ENCODE data around the gene ZSWIM8. TPM values are rescaled to one million over a fixed set of nuclear protein-coding genes. Genes with fewer than 3 reads are reported as not detected.

Gene ZSWIM8
- total and polyA plus RNA-seq, 2 experiments from 2014 or later, result 20.5 to 30.4 TPM

DNA sequence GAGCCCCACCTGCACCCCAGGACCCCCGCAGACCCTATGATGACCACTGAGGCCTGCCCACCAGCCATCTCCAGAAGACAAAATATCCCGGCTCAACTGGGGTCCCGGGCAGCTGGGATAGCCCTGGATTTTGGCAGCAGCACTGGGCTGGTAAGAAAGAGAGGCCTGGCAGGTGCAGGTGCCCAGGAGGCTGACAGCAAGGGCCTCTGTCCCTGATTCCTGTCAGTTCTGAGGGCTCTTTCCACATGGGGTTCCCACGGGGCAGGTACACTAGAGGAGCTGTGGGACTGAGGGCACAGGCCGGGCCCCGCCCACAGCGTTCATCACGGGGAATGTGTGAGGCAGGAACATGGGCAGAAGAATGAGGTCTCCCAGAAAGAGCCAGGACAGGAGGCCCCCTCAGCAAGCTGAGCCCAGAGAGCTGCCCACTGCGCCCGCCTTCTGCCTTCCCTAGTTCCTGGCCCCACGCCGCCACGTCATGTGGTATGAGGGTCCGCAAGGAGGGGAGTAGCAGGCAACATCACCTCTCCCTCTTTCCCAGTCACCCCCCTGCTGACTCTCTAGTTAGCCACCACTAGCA lies 38.8 kb downstream of the ZSWIM8 start:
- H3K4me1 ChIP-seq (ENCODE audit: insufficient read depth), result no peaks in the 10 kb centered on the region
- H3K4me3 ChIP-seq, result no peak overlapping the region
- TF ChIP-seq REST (IDR thresholded peaks at IDR 0.05; ENCODE audit: unreplicated experiment), result no peak
- TF ChIP-seq NANOG (IDR thresholded peaks at IDR 0.05; ENCODE audit: borderline replicate concordance), result no peak
- TF ChIP-seq ZNF114 (CRISPR knock-in tag; IDR thresholded peaks at IDR 0.05), result no peak
- no peak for TF ChIP-seq JUNB (IDR thresholded peaks at IDR 0.05; ENCODE audit: unreplicated experiment)
- no peak for TF ChIP-seq ZNF331 (CRISPR knock-in tag; IDR thresholded peaks at IDR 0.05; ENCODE audit: low read depth)
- no peak for TF ChIP-seq EZH2phosphoT487 (IDR thresholded peaks at IDR 0.05; ENCODE audit: unreplicated experiment)
- TF ChIP-seq, protein P1, sequence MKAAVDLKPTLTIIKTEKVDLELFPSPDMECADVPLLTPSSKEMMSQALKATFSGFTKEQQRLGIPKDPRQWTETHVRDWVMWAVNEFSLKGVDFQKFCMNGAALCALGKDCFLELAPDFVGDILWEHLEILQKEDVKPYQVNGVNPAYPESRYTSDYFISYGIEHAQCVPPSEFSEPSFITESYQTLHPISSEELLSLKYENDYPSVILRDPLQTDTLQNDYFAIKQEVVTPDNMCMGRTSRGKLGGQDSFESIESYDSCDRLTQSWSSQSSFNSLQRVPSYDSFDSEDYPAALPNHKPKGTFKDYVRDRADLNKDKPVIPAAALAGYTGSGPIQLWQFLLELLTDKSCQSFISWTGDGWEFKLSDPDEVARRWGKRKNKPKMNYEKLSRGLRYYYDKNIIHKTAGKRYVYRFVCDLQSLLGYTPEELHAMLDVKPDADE (IDR thresholded peaks at IDR 0.05), result no peak
- TF ChIP-seq EZH2 (IDR thresholded peaks at IDR 0.05; ENCODE audit: low read depth, unreplicated experiment), result no peak
- TF ChIP-seq STAT1 (IDR thresholded peaks at IDR 0.05; ENCODE audit: unreplicated experiment), result no peak
- no peak for TF ChIP-seq CTCF (conservative IDR thresholded peaks at IDR 0.05; ENCODE audit: low read depth in 2 of 2)
- TF ChIP-seq ZNF462 (CRISPR knock-in tag; IDR thresholded peaks at IDR 0.05), result no peak
- no peak for TF ChIP-seq CREB1 (CRISPR knock-in tag; IDR thresholded peaks at IDR 0.05; ENCODE audit: low read depth)
- no peak for TF ChIP-seq POLR2AphosphoS5 (IDR thresholded peaks at IDR 0.05; ENCODE audit: low read depth)
- no peaks in the 10 kb centered on the region for H3K9me3 Mint-ChIP-seq
- no peak overlapping the region for H3K4me2 ChIP-seq
- H3K4me3 Mint-ChIP-seq, result no peak overlapping the region
- H3K27me3 ChIP-seq (ENCODE audit: insufficient read depth), result no peaks in the 10 kb centered on the region
- peaks cover 8% of the 10 kb centered on the region for H3K27me3 Mint-ChIP-seq (ENCODE audit: insufficient read depth, low read depth, poor library complexity)
- H2AFZ ChIP-seq, result no peak overlapping the region
- peaks cover 4% of the 10 kb centered on the region; the same call in 1 of the 2 replicates for H4K20me1 ChIP-seq (replicated peaks; ENCODE audit: insufficient read depth)
- peaks cover 6% of the 10 kb centered on the region; the same call in 1 of the 2 replicates for H3K36me3 ChIP-seq (ENCODE audit: insufficient read depth)
- H3K4me1 Mint-ChIP-seq, result peaks cover 3% of the 10 kb centered on the region; the same call in 2 of the 3 replicates
- H3K79me2 ChIP-seq (replicated peaks; ENCODE audit: insufficient read depth), result no peaks in the 10 kb centered on the region
- H3K36me3 Mint-ChIP-seq (ENCODE audit: low read depth), result peaks cover 26% of the 10 kb centered on the region
- no peak for DNase-seq (ENCODE audit: low spot score)
- no peak for ATAC-seq
- H3K27ac Mint-ChIP-seq, result no peak overlapping the region
- no peak overlapping the region for H3K27ac ChIP-seq (ENCODE audit: low read depth)
- no peaks in the 10 kb centered on the region for H3F3A ChIP-seq (replicated peaks; ENCODE audit: low read depth)
- no peaks in the 10 kb centered on the region for H3K9me2 ChIP-seq (ENCODE audit: insufficient read depth)

Data from GM23338 (cell line).